Astrocyte (in vitro differentiated cells and primary cell): ENCODE measurements around the gene SEMA7A. TPM values are rescaled to one million over a fixed set of nuclear protein-coding genes. Genes with fewer than 3 reads are reported as not detected.

Experiments used
- DNase-seq: peaks from one replicate; pipeline ENCODE4 v3.0.0-alpha.2; 2010; ENCODE audit warnings: low read depth
- FAIRE-seq: peaks from 2 replicates; lab custom pipeline; 2011; peaks lifted over from hg19 to GRCh38; lab: Jason Lieb, UNC
- H2AFZ ChIP-seq: 2 replicates; pipeline ENCODE4 v1.6.0; 2012; ENCODE audit warnings: low read depth, low read length, inconsistent platforms
- H3K27ac ChIP-seq: 2 replicates; pipeline ENCODE4 v1.5.1; 2011; ENCODE audit warnings: low read depth, low read length, inconsistent platforms
- H3K27me3 ChIP-seq: 2 replicates; pipeline ENCODE4 v1.6.0; 2011; ENCODE audit warnings: low read length, inconsistent platforms; ENCODE audit not compliant: insufficient read depth
- H3K36me3 ChIP-seq: 2 replicates; pipeline ENCODE4 v1.5.1; 2011; ENCODE audit warnings: low read length, inconsistent platforms; ENCODE audit not compliant: insufficient read depth
- H3K4me1 ChIP-seq: 2 replicates; pipeline ENCODE4 v1.5.1; 2011; ENCODE audit warnings: low read length, inconsistent platforms; ENCODE audit not compliant: insufficient read depth
- H3K4me2 ChIP-seq: 2 replicates; pipeline ENCODE4 v1.6.0; 2012; ENCODE audit warnings: low read length, inconsistent platforms
- H3K4me3 ChIP-seq: 2 replicates; pipeline ENCODE4 v1.5.1; 2011; ENCODE audit warnings: low read depth, mild to moderate bottlenecking, low read length, inconsistent platforms; ENCODE audit not compliant: insufficient read depth
- H3K79me2 ChIP-seq: 2 replicates; pipeline ENCODE4 v1.6.0; 2012; ENCODE audit warnings: mild to moderate bottlenecking, low read length, inconsistent platforms; ENCODE audit not compliant: insufficient read depth
- H3K9ac ChIP-seq: 2 replicates; pipeline ENCODE4 v1.6.0; 2012; ENCODE audit warnings: mild to moderate bottlenecking, low read length, inconsistent platforms
- H3K9me3 ChIP-seq: 2 replicates; pipeline ENCODE4 v1.5.1; 2012; ENCODE audit warnings: low read depth, mild to moderate bottlenecking, low read length, inconsistent platforms; ENCODE audit not compliant: insufficient read depth
- H4K20me1 ChIP-seq: 2 replicates; pipeline ENCODE4 v1.6.0; 2012; ENCODE audit warnings: low read length, inconsistent platforms; ENCODE audit not compliant: insufficient read depth
- H3K27ac Mint-ChIP-seq: one replicate; pipeline ENCODE4 v1.8.0; 2021; ENCODE audit warnings: mild to moderate bottlenecking, mixed read lengths; ENCODE audit not compliant: unreplicated experiment
- H3K27me3 Mint-ChIP-seq: one replicate; pipeline ENCODE4 v1.8.0; 2021; ENCODE audit warnings: low read depth, mixed read lengths; ENCODE audit not compliant: unreplicated experiment
- H3K36me3 Mint-ChIP-seq: one replicate; pipeline ENCODE4 v1.8.0; 2021; ENCODE audit warnings: low read depth, mixed read lengths; ENCODE audit not compliant: unreplicated experiment
- H3K4me1 Mint-ChIP-seq: one replicate; pipeline ENCODE4 v1.8.0; 2021; ENCODE audit warnings: low read depth, mixed read lengths; ENCODE audit not compliant: unreplicated experiment
- H3K4me3 Mint-ChIP-seq: one replicate; pipeline ENCODE4 v1.8.0; 2021; ENCODE audit warnings: mild to moderate bottlenecking, moderate library complexity, mixed read lengths; ENCODE audit not compliant: unreplicated experiment
- H3K9me3 Mint-ChIP-seq: one replicate; pipeline ENCODE4 v1.8.0; 2021; ENCODE audit warnings: mild to moderate bottlenecking, mixed read lengths; ENCODE audit not compliant: unreplicated experiment
- EZH2 ChIP-seq: IDR thresholded peaks from 2 replicates; pipeline ENCODE4 v1.6.1; 2012; ENCODE audit warnings: mild to moderate bottlenecking, low read length, inconsistent platforms; ENCODE audit not compliant: insufficient read depth
- total RNA-seq: library from RNA; stranded (reverse); gene quantifications from 2 replicates; pipeline ENCODE4 v1.2.1, GENCODE V29; 2021
- TF ChIP-seq, protein P1 (sequence below): IDR thresholded peaks from 2 replicates; pipeline ENCODE4 v1.5.1; 2011; ENCODE audit warnings: low read depth, mild to moderate bottlenecking, inconsistent platforms, low read length, moderate library complexity; ENCODE audit not compliant: insufficient read depth

Gene SEMA7A
- total RNA-seq, 1 donor from 2014 or later = 26.7 TPM

DNA sequence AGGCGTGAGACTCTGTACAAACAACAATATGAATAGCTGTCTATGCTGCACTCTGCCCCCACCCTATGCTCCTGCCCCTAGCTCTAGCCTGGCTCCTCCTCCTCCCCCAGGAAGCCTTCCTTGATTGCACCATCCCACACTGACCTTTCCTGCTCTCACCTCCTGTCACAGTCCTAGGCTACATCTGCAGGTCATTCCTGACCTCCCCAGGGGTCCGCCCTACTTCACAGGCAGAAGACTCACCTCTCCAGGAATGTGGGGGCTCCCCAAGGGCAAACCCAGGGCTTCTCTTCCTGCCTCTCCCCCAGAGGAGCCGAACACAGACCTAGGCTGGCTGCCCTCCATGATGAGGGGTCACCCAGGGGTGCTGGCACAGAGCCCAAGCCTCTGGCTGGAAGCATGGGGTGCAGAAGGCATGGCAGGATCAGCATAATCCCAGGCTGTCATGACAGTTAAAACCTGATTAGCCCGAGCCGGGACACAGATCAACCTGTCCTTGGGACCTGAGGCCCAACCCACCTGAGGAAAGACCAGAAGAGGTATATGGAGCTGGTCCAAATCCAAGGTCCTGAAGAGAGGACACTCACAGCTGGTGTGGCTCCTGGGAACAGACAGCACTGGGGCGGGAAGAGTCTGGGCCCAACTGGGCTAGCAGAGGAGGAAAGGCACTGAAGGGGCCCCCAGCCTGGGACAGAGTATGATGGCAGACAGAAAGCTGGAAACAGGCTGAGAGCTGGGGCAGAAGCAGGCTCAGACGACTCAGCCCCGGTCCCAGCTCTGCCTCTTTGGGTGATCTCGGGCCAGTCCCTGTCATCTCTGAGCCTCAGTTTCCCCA lies 5.9 kb downstream of the SEMA7A start:
- Mint-ChIP-seq H3K27ac (no peak overlapping the region), H3K4me3 (no peak overlapping the region), H3K9me3 (peaks cover 3% of the 10 kb centered on the region), H3K27me3 (peaks cover 3% of the 10 kb centered on the region), H3K4me1 (peaks cover 43% of the 10 kb centered on the region), H3K36me3 (peaks cover 5% of the 10 kb centered on the region)
- Histone ChIP-seq H3K4me1 (peaks cover 75% of the 10 kb centered on the region), H3K36me3 (peaks cover 5% of the 10 kb centered on the region), H3K27ac (no peak overlapping the region), H3K9me3 (no peaks in the 10 kb centered on the region), H3K4me2 (peak overlapping the region; percentile 96), H3K79me2 (peaks cover 100% of the 10 kb centered on the region), H3K27me3 (no peaks in the 10 kb centered on the region), H3K4me3 (no peak overlapping the region), H4K20me1 (peaks cover 100% of the 10 kb centered on the region), H2AFZ (no peak overlapping the region), H3K9ac (no peak overlapping the region)
- no peak for FAIRE-seq
- TF ChIP-seq, protein P1, sequence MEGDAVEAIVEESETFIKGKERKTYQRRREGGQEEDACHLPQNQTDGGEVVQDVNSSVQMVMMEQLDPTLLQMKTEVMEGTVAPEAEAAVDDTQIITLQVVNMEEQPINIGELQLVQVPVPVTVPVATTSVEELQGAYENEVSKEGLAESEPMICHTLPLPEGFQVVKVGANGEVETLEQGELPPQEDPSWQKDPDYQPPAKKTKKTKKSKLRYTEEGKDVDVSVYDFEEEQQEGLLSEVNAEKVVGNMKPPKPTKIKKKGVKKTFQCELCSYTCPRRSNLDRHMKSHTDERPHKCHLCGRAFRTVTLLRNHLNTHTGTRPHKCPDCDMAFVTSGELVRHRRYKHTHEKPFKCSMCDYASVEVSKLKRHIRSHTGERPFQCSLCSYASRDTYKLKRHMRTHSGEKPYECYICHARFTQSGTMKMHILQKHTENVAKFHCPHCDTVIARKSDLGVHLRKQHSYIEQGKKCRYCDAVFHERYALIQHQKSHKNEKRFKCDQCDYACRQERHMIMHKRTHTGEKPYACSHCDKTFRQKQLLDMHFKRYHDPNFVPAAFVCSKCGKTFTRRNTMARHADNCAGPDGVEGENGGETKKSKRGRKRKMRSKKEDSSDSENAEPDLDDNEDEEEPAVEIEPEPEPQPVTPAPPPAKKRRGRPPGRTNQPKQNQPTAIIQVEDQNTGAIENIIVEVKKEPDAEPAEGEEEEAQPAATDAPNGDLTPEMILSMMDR = no peak
- no peak for TF ChIP-seq EZH2
- no peak for DNase-seq

DNA sequence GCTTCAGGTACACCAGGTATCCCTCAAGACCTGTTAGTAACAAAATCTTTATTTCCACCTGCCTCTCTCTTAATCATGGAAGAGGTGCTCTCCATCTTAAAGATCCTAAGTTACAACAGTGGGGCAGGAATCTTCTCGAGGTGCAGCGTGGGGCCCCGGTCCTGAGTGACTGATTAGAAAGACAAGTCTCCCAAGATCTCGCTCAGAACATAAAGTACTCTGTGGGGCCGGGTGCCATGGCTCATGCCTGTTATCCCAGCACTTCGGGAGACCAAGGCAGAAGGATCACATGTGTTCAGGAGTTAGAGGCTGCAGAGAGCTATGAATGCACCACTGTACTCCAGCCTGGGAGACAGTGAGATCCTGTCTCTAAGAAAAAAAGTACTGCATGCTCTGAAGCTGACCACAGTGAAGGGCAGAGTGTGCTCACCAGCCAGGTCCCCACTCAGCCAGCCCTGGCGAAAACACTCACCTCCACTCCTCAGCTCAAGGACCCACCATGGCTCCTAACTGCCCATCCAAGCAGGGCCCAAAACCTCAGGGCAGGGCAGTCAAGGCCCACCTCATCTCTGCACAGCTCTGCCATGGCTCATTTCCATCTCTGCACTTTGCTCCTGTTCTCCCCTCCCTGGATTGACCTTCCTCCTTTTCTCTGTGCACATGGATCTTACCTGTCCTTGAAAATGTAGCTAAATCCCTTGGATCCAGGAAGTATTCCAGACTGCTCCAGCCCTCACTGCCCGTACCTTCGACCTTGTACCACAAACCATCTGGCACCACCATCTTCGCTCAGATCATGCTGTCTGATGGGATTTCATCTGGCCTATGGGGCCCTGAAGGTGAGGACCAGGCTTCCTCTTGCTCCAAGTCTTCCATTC lies 7.1 kb downstream of the SEMA7A start:
- Histone ChIP-seq H2AFZ (no peak overlapping the region), H3K27me3 (no peaks in the 10 kb centered on the region), H3K4me3 (no peak overlapping the region), H3K9ac (no peak overlapping the region), H3K4me1 (peaks cover 83% of the 10 kb centered on the region), H3K9me3 (no peaks in the 10 kb centered on the region), H3K27ac (no peak overlapping the region), H3K79me2 (peaks cover 100% of the 10 kb centered on the region), H4K20me1 (peaks cover 100% of the 10 kb centered on the region), H3K4me2 (peak overlapping the region; percentile 16), H3K36me3 (peaks cover 5% of the 10 kb centered on the region)
- FAIRE-seq (no peak), DNase-seq (no peak)
- peaks cover 49% of the 10 kb centered on the region for H3K4me1 Mint-ChIP-seq
- no peaks in the 10 kb centered on the region for H3K27me3 Mint-ChIP-seq
- TF ChIP-seq, protein P1 = no peak
- no peak for TF ChIP-seq EZH2
- no peak overlapping the region for H3K27ac Mint-ChIP-seq
- H3K9me3 Mint-ChIP-seq = peaks cover 3% of the 10 kb centered on the region
- H3K4me3 Mint-ChIP-seq = no peak overlapping the region
- H3K36me3 Mint-ChIP-seq = peaks cover 5% of the 10 kb centered on the region
